Loucy (cell line): ENCODE measurements around the gene LDB3.

Experiments used
- H2AFZ ChIP-seq: fragments of 200-600 bp; sonication (generic); 2 replicates; pipeline ENCODE4 v1.6.0; 2016; ENCODE audit warnings: antibody characterized with exemption, mild to moderate bottlenecking, low read length, moderate library complexity
- H3F3A ChIP-seq: fragments of 200-600 bp; 2 replicates; pipeline ENCODE4 v1.6.0; 2016; ENCODE audit warnings: antibody characterized with exemption, low read depth, mild to moderate bottlenecking
- H3K27me3 ChIP-seq: fragments of 200-600 bp; sonication (generic); 2 replicates; pipeline ENCODE4 v1.6.1; 2014; ENCODE audit warnings: low read length, mild to moderate bottlenecking; ENCODE audit not compliant: insufficient read depth, poor library complexity, severe bottlenecking
- H3K36me3 ChIP-seq: fragments of 200-600 bp; sonication (generic); 2 replicates; pipeline ENCODE4 v1.6.1; 2016; ENCODE audit warnings: low read length; ENCODE audit not compliant: insufficient read depth
- H3K4me1 ChIP-seq: fragments of 200-600 bp; sonication (generic); 2 replicates; pipeline ENCODE4 v1.5.1; 2014; ENCODE audit warnings: low read length, mild to moderate bottlenecking; ENCODE audit not compliant: insufficient read depth, poor library complexity, severe bottlenecking
- H3K4me2 ChIP-seq: fragments of 200-600 bp; sonication (generic); 2 replicates; pipeline ENCODE4 v1.6.0; 2014; ENCODE audit warnings: antibody characterized with exemption, low read length, low read depth, mild to moderate bottlenecking; ENCODE audit not compliant: poor library complexity, severe bottlenecking
- H3K4me3 ChIP-seq: fragments of 200-600 bp; sonication (generic); 2 replicates; pipeline ENCODE4 v1.5.1; 2014; ENCODE audit warnings: low read length, mild to moderate bottlenecking, mixed read lengths; ENCODE audit not compliant: poor library complexity, severe bottlenecking
- H3K79me2 ChIP-seq: fragments of 200-600 bp; sonication (generic); 2 replicates; pipeline ENCODE4 v1.6.1; 2014; ENCODE audit warnings: low read length; ENCODE audit not compliant: insufficient read depth
- H3K9ac ChIP-seq: fragments of 200-600 bp; sonication (generic); 2 replicates; pipeline ENCODE4 v1.6.0; 2014; ENCODE audit warnings: mild to moderate bottlenecking, low read depth, low read length, moderate library complexity; ENCODE audit not compliant: poor library complexity, severe bottlenecking
- H3K9me2 ChIP-seq: fragments of 200-600 bp; sonication (generic); replicated peaks from 2 replicates; pipeline ENCODE4 v1.6.1; 2016; ENCODE audit warnings: low read depth, low read length, mixed read lengths
- H3K9me3 ChIP-seq: fragments of 200-600 bp; sonication (generic); 2 replicates; pipeline ENCODE4 v1.6.1; 2014; ENCODE audit warnings: mild to moderate bottlenecking, antibody characterized with exemption, low read length, low read depth; ENCODE audit not compliant: insufficient read depth
- H4K20me1 ChIP-seq: fragments of 200-600 bp; sonication (generic); 2 replicates; pipeline ENCODE4 v1.6.0; 2014; ENCODE audit warnings: antibody characterized with exemption, low read length, mild to moderate bottlenecking; ENCODE audit not compliant: insufficient read depth, poor library complexity, severe bottlenecking
- EZH2phosphoT487 ChIP-seq: fragments of 200-600 bp; IDR thresholded peaks from 2 replicates; pipeline ENCODE4 v1.6.1; 2018; ENCODE audit warnings: antibody characterized with exemption, mild to moderate bottlenecking, moderate library complexity, borderline replicate concordance
- TF ChIP-seq, protein P1 (sequence below): fragments of 200-600 bp; sonication (generic); conservative IDR thresholded peaks from 2 replicates; pipeline ENCODE4 v1.5.1; 2014; ENCODE audit warnings: mild to moderate bottlenecking, antibody characterized with exemption, low read length

LDB3 gene

GRCh38 chr10:86646532-86646931 lies 21.8 kb upstream of the LDB3 start:
- Histone ChIP-seq H3K79me2 (no peaks in the 10 kb centered on the region), H3K4me3 (no peak overlapping the region), H3K4me1 (no peaks in the 10 kb centered on the region), H3K9ac (no peak overlapping the region), H2AFZ (no peak overlapping the region), H3K9me3 (no peaks in the 10 kb centered on the region), H4K20me1 (no peaks in the 10 kb centered on the region), H3K27me3 (no peaks in the 10 kb centered on the region), H3K36me3 (no peaks in the 10 kb centered on the region), H3F3A (no peaks in the 10 kb centered on the region), H3K9me2 (no peaks in the 10 kb centered on the region), H3K4me2 (no peak overlapping the region)
- TF ChIP-seq, protein P1, sequence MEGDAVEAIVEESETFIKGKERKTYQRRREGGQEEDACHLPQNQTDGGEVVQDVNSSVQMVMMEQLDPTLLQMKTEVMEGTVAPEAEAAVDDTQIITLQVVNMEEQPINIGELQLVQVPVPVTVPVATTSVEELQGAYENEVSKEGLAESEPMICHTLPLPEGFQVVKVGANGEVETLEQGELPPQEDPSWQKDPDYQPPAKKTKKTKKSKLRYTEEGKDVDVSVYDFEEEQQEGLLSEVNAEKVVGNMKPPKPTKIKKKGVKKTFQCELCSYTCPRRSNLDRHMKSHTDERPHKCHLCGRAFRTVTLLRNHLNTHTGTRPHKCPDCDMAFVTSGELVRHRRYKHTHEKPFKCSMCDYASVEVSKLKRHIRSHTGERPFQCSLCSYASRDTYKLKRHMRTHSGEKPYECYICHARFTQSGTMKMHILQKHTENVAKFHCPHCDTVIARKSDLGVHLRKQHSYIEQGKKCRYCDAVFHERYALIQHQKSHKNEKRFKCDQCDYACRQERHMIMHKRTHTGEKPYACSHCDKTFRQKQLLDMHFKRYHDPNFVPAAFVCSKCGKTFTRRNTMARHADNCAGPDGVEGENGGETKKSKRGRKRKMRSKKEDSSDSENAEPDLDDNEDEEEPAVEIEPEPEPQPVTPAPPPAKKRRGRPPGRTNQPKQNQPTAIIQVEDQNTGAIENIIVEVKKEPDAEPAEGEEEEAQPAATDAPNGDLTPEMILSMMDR = no peak
- TF ChIP-seq EZH2phosphoT487 = no peak

DNA sequence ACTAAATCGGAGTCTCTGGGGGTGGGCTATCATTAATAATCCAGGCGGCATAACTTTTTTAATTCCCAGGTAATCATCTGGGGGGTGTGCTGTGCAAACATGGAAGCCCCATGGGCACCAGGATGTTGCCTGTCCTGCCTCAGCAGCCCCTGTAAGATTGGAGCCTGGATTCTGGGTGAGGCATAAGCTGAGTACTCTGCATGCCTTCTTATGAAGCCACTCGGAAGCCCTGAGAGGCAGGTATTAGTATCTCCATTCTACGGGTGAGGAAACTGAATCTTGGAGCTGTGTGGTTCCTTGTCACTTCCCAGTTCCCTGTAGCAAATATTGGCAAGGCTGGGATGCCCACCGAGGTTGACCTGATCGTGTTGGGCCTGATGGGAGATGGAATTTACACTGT lies 21.4 kb upstream of the LDB3 start:
- H3K9ac ChIP-seq = no peak overlapping the region
- no peak overlapping the region for H3K4me3 ChIP-seq
- H3K79me2 ChIP-seq = no peaks in the 10 kb centered on the region
- H3K36me3 ChIP-seq = no peaks in the 10 kb centered on the region
- no peak for TF ChIP-seq EZH2phosphoT487
- TF ChIP-seq, protein P1 = no peak
- H3K4me1 ChIP-seq = no peaks in the 10 kb centered on the region
- H2AFZ ChIP-seq = no peak overlapping the region
- H3K9me2 ChIP-seq = no peaks in the 10 kb centered on the region
- H3K27me3 ChIP-seq = no peaks in the 10 kb centered on the region
- H4K20me1 ChIP-seq = no peaks in the 10 kb centered on the region
- H3K9me3 ChIP-seq = no peaks in the 10 kb centered on the region
- no peaks in the 10 kb centered on the region for H3F3A ChIP-seq
- no peak overlapping the region for H3K4me2 ChIP-seq

GRCh38 chr10:86647773-86648703 lies 20.3 kb upstream of the LDB3 start:
- H3K9me3 ChIP-seq = no peaks in the 10 kb centered on the region
- H4K20me1 ChIP-seq = no peaks in the 10 kb centered on the region
- H3K4me2 ChIP-seq = no peak overlapping the region
- no peak overlapping the region for H3K4me3 ChIP-seq
- no peak overlapping the region for H3K9ac ChIP-seq
- no peaks in the 10 kb centered on the region for H3K4me1 ChIP-seq
- no peaks in the 10 kb centered on the region for H3K79me2 ChIP-seq
- H3K36me3 ChIP-seq = no peaks in the 10 kb centered on the region
- H3K27me3 ChIP-seq = no peaks in the 10 kb centered on the region
- H2AFZ ChIP-seq = no peak overlapping the region
- no peaks in the 10 kb centered on the region for H3F3A ChIP-seq
- no peaks in the 10 kb centered on the region for H3K9me2 ChIP-seq
- TF ChIP-seq, protein P1 = no peak
- TF ChIP-seq EZH2phosphoT487 = no peak
